WI38 (cell line): ENCODE data around the gene SLC6A11.

Experiments
- H3K4me3 ChIP-seq: 2 replicates; pipeline ENCODE4 v1.5.1; 2011; ENCODE audit warnings: low read depth, mild to moderate bottlenecking, control low read depth, low read length
- CTCF ChIP-seq: IDR thresholded peaks from 2 replicates; pipeline ENCODE4 v1.5.1; 2012; ENCODE audit warnings: low read depth, mild to moderate bottlenecking, control low read depth, low read length

The SLC6A11 gene

GRCh38 chr3:10960255-10960654 is 144.2 kb downstream of the SLC6A11 start:
- no peak for TF ChIP-seq CTCF
- no peak overlapping the region for H3K4me3 ChIP-seq

- no peak for TF ChIP-seq CTCF
- no peak overlapping the region for H3K4me3 ChIP-seq
These were observed 145.9 kb downstream of the SLC6A11 start for GRCh38 chr3:10961921-10962320.

GRCh38 chr3:10962481-10963036 is 146.5 kb downstream of the SLC6A11 start:
- no peak for TF ChIP-seq CTCF
- no peak overlapping the region for H3K4me3 ChIP-seq

GRCh38 chr3:10964537-10965167 is 148.6 kb downstream of the SLC6A11 start:
- no peak overlapping the region for H3K4me3 ChIP-seq
- no peak for TF ChIP-seq CTCF

- TF ChIP-seq CTCF = no peak
These were observed 152.4 kb downstream of the SLC6A11 start for GRCh38 chr3:10968401-10968800.

GRCh38 chr3:10970306-10970960 is 154.4 kb downstream of the SLC6A11 start:
- H3K4me3 ChIP-seq = no peak overlapping the region
- no peak for TF ChIP-seq CTCF

More at GRCh38 chr3:10968401-10968800, 152.4 kb downstream of the SLC6A11 start:
- H3K4me3 ChIP-seq = no peak overlapping the region
